ENCODE data around the gene GCK. TPM values are rescaled to one million over a fixed set of nuclear protein-coding genes. Genes with fewer than 3 reads are reported as not detected.
A peak's percentile ranks its signal among the peaks of the same experiment; 100 is the strongest.

GCK gene
- total and polyA plus RNA-seq, 2 of the 13 experiments (the other 11 are each of a cell fraction or from before 2014, with no cell fraction given) = not detected

- TF ChIP-seq, protein P1, sequence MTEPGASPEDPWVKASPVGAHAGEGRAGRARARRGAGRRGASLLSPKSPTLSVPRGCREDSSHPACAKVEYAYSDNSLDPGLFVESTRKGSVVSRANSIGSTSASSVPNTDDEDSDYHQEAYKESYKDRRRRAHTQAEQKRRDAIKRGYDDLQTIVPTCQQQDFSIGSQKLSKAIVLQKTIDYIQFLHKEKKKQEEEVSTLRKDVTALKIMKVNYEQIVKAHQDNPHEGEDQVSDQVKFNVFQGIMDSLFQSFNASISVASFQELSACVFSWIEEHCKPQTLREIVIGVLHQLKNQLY (CRISPR knock-in tag; IDR thresholded peaks at IDR 0.05) = no peak
- TF ChIP-seq ZNF883 (CRISPR knock-in tag; IDR thresholded peaks at IDR 0.05; ENCODE audit: not compliant biosample characterization) (no peak), ZNF720 (CRISPR knock-in tag; IDR thresholded peaks at IDR 0.05) (no peak), ZBED4 (CRISPR knock-in tag; IDR thresholded peaks at IDR 0.05; ENCODE audit: borderline replicate concordance) (0 out of 2 replicates have a peak, but pooled peaks have one; percentile 20), ZNF615 (CRISPR knock-in tag; IDR thresholded peaks at IDR 0.05; ENCODE audit: borderline replicate concordance) (no peak), ZNF253 (CRISPR knock-in tag; IDR thresholded peaks at IDR 0.05; ENCODE audit: borderline replicate concordance) (no peak), MLLT10 (CRISPR knock-in tag; IDR thresholded peaks at IDR 0.05) (no peak), ZNF781 (CRISPR knock-in tag; IDR thresholded peaks at IDR 0.05; ENCODE audit: borderline replicate concordance, not compliant biosample characterization) (no peak), ZNF552 (CRISPR knock-in tag; IDR thresholded peaks at IDR 0.05; ENCODE audit: borderline replicate concordance) (no peak), NR2F6 (IDR thresholded peaks at IDR 0.05) (no peak), NR2F6 (CRISPR knock-in tag; IDR thresholded peaks at IDR 0.05) (no peak), MAFK (conservative IDR thresholded peaks at IDR 0.05 in 1 of 2, IDR thresholded peaks at IDR 0.05 in 1 of 2; ENCODE audit: low read length in 2 of 2) (no peak), ZNF367 (CRISPR knock-in tag; IDR thresholded peaks at IDR 0.05; ENCODE audit: borderline replicate concordance) (no peak), THAP11 (CRISPR knock-in tag; IDR thresholded peaks at IDR 0.05) (peak; percentile 95), KLF15 (CRISPR knock-in tag; IDR thresholded peaks at IDR 0.05; ENCODE audit: borderline replicate concordance) (0 out of 2 replicates have a peak, but pooled peaks have one; percentile 35)
- TF ChIP-seq, protein P2, sequence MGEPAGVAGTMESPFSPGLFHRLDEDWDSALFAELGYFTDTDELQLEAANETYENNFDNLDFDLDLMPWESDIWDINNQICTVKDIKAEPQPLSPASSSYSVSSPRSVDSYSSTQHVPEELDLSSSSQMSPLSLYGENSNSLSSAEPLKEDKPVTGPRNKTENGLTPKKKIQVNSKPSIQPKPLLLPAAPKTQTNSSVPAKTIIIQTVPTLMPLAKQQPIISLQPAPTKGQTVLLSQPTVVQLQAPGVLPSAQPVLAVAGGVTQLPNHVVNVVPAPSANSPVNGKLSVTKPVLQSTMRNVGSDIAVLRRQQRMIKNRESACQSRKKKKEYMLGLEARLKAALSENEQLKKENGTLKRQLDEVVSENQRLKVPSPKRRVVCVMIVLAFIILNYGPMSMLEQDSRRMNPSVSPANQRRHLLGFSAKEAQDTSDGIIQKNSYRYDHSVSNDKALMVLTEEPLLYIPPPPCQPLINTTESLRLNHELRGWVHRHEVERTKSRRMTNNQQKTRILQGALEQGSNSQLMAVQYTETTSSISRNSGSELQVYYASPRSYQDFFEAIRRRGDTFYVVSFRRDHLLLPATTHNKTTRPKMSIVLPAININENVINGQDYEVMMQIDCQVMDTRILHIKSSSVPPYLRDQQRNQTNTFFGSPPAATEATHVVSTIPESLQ (CRISPR knock-in tag; conservative IDR thresholded peaks at IDR 0.05) = no peak
- TF ChIP-seq, protein P3, sequence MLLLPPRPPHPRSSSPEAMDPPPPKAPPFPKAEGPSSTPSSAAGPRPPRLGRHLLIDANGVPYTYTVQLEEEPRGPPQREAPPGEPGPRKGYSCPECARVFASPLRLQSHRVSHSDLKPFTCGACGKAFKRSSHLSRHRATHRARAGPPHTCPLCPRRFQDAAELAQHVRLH (CRISPR knock-in tag; IDR thresholded peaks at IDR 0.05; ENCODE audit: borderline replicate concordance, low read depth) = no peak
- TF ChIP-seq, protein P4, sequence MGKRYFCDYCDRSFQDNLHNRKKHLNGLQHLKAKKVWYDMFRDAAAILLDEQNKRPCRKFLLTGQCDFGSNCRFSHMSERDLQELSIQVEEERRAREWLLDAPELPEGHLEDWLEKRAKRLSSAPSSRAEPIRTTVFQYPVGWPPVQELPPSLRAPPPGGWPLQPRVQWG (CRISPR knock-in tag; IDR thresholded peaks at IDR 0.05; ENCODE audit: borderline replicate concordance, low read depth) = no peak
- TF ChIP-seq, protein P5, sequence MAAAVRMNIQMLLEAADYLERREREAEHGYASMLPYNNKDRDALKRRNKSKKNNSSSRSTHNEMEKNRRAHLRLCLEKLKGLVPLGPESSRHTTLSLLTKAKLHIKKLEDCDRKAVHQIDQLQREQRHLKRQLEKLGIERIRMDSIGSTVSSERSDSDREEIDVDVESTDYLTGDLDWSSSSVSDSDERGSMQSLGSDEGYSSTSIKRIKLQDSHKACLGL (CRISPR knock-in tag; IDR thresholded peaks at IDR 0.05) = peak; percentile 44; the same call in 1 of the 2 replicates
Measured at GRCh38 chr7:44200699-44201461, 11.6 kb upstream of the GCK start, which contains the start of gene YKT6 (continued).

All from HepG2 (cell line).